Ishikawa (cell line): ENCODE results near the gene DNAH6.

ENCODE experiments used
- CEBPB ChIP-seq: IDR thresholded peaks from 2 replicates; pipeline ENCODE4 v1.6.1; 2012
- EGR1 ChIP-seq: IDR thresholded peaks from 2 replicates; pipeline ENCODE4 v1.6.1; 2012
- EP300 ChIP-seq: IDR thresholded peaks from 2 replicates; pipeline ENCODE4 v1.6.1; 2012; ENCODE audit warnings: borderline replicate concordance
- FOXM1 ChIP-seq: IDR thresholded peaks from 2 replicates; pipeline ENCODE4 v1.6.1; 2012; ENCODE audit warnings: low read depth, borderline replicate concordance
- NFIC ChIP-seq: IDR thresholded peaks from 2 replicates; pipeline ENCODE4 v1.6.1; 2012
- TCF12 ChIP-seq: IDR thresholded peaks from 2 replicates; pipeline ENCODE4 v1.6.1; 2012; ENCODE audit warnings: low read depth
- TEAD4 ChIP-seq: IDR thresholded peaks from 2 replicates; pipeline ENCODE4 v1.6.1; 2012
- ZBTB7A ChIP-seq: IDR thresholded peaks from 2 replicates; pipeline ENCODE4 v1.6.1; 2012; ENCODE audit warnings: low read depth
- TF ChIP-seq, protein P1 (sequence below): IDR thresholded peaks from 2 replicates; pipeline ENCODE4 v1.6.1; 2012
- TF ChIP-seq, protein P2 (sequence below): IDR thresholded peaks from 2 replicates; pipeline ENCODE4 v1.6.1; 2012; ENCODE audit warnings: low read depth, mild to moderate bottlenecking

DNA sequence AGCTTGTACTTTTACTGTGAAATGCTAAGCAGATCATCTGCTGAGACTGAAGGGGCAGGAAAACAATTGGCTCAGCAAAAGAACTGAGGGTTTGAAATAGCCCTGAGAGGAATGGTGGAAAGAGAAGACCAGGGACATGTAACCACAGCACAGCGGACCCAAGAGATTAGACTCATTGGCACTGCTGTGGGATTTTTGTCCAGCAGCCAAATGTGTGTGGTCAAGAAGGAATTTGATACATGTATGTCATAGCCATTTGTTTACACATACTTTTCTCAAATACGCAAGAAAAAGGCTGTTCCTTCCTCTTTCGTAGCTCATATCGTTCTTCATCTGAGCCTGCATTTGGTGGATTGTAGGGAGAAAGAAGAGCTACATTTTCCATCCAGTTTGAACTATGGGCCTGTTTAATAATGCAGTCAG, 290.8 kb downstream of the DNAH6 start:
- no peak for TF ChIP-seq TCF12
- TF ChIP-seq, protein P1, sequence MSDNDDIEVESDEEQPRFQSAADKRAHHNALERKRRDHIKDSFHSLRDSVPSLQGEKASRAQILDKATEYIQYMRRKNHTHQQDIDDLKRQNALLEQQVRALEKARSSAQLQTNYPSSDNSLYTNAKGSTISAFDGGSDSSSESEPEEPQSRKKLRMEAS: no peak
- TF ChIP-seq TEAD4: peak; percentile 29; the same call in 1 of the 2 replicates
- no peak for TF ChIP-seq CEBPB
- TF ChIP-seq EP300: no peak
- TF ChIP-seq ZBTB7A: no peak
- no peak for TF ChIP-seq FOXM1
- TF ChIP-seq, protein P2, sequence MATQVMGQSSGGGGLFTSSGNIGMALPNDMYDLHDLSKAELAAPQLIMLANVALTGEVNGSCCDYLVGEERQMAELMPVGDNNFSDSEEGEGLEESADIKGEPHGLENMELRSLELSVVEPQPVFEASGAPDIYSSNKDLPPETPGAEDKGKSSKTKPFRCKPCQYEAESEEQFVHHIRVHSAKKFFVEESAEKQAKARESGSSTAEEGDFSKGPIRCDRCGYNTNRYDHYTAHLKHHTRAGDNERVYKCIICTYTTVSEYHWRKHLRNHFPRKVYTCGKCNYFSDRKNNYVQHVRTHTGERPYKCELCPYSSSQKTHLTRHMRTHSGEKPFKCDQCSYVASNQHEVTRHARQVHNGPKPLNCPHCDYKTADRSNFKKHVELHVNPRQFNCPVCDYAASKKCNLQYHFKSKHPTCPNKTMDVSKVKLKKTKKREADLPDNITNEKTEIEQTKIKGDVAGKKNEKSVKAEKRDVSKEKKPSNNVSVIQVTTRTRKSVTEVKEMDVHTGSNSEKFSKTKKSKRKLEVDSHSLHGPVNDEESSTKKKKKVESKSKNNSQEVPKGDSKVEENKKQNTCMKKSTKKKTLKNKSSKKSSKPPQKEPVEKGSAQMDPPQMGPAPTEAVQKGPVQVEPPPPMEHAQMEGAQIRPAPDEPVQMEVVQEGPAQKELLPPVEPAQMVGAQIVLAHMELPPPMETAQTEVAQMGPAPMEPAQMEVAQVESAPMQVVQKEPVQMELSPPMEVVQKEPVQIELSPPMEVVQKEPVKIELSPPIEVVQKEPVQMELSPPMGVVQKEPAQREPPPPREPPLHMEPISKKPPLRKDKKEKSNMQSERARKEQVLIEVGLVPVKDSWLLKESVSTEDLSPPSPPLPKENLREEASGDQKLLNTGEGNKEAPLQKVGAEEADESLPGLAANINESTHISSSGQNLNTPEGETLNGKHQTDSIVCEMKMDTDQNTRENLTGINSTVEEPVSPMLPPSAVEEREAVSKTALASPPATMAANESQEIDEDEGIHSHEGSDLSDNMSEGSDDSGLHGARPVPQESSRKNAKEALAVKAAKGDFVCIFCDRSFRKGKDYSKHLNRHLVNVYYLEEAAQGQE: no peak
- TF ChIP-seq EGR1: no peak
- peak; percentile 72 for TF ChIP-seq NFIC
